NCI-H187 treated with DMSO at 0.1 percent for 48 hours (cell line): ENCODE data around the gene BCAT1.
"Not testable (repeated sequence)": the region's sequence is repeated elsewhere in the genome, so short reads cannot be mapped to it uniquely, and the experiment has no call there.

ENCODE experiments used
- DNase-seq: peaks from one replicate; lab custom pipeline; 2025; lab: John Stamatoyannopoulos, UW

Gene BCAT1

DNA sequence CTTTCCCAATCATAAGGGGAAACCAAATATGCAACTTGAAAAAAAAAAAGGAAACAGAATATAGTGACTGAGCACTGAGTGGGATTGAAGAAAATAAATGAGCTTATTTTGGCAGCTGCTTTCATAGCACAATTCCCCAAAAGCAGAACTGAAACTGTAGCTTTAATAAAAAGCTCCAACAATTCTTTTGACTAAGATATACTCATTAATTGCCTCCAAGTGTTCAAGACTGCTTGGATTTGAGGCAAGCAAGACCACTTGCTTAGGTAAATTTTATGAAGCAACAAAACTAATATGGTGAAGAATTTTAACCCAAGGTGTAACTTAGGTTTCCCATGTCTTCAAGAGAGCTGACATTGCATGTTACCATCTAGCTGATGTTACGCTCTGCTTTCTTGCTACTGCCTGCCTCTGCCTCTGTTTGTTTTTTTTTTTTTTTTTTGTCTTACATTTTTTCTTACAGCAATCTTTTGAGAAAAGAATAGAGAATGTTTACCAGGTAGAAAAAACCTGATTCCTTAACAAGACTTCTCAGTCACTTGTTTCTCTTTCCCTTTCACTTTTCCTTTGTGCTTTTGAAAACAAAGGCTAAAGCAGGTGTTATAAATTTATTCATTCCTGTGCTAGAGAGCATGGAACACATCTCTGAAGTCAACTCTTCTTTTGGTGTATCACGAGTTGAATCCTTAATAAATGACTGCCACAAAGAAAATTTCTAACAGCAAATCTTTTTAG lies 134.4 kb downstream of the BCAT1 start:
- no peak for DNase-seq

DNA sequence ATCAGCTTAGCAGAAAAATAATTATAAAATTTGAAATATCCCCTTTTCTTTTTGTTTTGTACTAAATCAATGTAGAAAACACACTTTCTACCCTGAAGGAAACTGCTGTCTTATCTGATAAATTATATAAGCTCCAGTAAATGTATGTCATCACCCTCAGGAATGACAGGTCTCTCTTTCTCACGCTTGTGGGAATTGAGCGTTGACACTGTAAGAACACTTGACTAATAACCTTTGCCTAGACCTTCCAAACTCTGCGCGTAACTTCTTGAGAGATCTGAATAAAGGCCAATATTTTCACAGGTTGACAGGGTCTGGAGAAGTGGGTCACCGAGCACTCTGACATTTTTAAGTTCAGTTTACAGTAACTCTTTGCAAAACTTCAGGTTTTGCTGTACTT lies 138.5 kb downstream of the BCAT1 start:
- DNase-seq = no peak

DNA sequence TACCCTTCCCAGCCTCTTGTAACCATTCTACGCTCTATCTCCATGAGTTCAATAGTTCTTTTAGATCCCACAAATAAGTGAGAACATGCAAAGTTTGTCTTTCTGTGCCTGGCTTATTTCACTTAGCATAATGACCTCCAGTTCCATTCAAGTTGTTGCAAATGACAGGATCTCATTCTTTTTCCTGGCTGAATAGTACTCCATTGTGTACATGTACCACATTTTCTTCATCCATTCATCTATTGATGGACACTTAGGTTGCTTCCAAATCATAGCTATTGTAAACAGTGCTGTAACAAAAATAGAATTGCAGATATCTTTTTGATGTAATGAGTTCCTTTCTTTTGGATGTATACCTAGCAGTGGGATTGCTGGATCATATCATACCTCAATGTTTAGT lies 139.6 kb downstream of the BCAT1 start:
- not testable (repeated sequence) for DNase-seq

DNA sequence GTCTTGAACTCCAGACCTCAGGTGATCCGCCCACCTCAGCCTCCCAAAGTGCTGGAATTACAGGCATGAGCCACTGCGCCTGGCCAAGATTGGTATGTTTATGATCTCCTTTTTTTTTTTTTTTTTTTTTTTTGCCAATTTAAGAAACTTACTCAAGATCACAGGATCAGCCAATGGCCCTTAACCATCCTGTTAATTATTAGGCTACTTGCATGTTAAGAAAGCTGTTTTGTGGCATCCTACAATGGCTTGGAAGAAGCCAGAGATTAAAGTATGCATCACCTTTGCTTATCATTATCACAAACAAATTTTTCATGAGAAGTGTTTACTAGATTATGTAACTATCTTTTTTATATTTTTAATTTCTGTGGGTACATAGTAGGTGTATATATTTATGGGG lies 140.2 kb downstream of the BCAT1 start:
- no peak for DNase-seq

DNA sequence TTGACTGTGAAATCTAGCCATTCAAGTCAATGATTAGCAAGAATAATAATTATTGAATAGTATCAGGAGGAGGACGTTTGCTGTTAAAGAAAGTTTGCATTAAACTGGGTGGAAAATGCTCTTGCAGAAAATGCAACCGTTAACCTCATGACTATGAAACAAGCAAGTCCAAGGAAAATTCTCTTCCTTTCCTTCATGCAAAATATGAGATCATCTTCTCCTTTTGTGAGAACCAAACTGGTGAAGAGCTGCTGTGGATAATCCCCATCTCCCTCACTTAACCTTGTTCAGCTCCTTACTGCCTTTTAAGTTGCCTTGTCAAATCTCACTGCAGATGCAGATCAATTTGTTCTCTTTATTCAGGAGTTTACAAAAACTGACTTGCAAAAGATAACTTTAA lies 142.5 kb downstream of the BCAT1 start:
- no peak for DNase-seq

DNA sequence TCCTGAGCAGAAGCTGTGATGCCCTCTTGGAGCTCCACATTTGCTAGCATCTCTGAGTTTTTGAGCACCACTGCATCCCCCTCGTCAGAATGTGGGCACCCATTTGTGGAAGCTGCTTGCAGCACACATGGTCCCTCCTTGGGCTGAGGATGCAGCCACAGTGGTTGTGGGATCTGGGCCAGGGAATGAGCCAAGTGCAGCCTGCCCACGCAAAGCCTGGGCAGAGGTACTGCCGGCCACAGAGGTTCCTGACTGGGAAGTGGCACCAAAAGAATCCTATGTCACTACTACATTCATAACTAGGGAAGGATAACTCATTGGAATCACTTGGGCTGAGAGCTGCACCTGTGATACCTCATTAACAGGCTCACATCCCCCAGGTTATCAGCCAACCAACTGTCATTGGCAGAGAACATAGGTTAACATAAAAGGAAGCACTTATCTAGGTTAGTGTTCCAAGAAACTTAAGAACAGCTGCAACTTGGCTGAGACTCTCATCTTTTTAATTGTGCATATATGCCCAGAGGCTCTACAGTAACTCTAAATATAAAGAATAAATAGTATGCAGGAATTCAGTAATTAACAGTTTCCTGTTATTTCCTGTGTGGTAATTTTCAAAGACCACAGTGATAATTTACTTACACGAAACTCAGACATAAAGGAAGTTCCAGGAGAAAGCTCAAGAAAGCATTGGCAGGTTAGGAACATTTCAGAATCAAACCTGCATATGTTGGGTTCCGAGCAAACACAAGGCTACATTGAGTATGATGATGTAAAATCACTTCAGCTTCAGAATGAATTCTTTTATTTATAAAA lies 145.3 kb downstream of the BCAT1 start:
- no peak for DNase-seq

DNA sequence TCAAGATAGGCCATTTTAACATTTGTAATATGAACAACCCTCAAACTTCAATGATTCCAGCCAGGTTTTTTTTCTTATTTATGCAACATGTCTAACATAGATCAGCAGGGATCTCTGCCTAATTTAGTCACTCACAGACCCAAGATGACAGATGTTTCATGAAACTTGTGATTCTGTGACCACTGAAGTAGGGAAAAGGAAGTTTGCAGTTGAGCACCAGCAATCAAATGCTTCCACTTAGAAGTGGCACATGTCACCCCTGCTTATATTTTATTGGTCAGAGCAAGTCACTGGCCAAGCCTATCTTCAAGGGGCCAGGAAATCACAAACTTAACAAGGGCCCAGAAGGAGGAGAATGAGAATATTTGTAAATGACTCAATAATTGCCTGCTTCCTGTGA lies 150.6 kb downstream of the BCAT1 start:
- DNase-seq = no peak

DNA sequence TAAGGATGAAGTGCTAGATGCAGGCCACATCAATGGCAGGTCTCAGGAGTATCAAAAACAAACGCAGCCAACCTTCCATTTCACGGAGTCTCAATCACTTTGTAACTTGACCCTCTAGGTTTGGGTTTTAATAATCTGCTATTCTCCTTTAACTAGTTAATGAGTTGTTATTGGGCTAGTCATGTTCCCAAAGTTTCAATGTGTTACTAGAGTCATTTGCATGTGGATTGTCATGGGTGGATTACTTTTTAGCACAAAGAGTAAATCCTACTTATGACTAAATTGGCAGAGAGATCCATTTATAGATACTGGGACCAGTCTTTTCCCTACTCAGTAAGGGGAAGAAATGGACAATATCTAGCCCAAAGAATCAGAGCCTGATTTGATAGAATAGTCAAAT lies 151.0 kb downstream of the BCAT1 start:
- no peak for DNase-seq

DNA sequence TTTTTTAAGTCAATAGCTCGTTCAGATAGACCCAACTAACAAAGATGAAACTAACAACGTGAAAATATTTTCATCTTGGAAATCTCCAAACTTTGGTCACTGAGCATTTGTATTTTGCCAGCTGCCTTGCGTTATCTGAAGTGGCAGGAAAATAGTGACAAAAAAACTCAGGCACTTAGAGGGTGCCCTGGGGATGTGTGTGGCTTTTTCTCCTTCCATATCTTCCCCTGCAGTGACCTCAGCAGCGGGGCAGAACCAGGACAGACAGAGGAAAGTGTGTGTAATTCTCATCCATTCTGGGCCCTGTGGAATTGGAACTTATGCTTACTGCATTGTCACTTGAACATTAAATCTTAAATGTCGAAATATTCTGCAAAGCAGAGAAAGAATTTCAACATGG lies 152.0 kb downstream of the BCAT1 start:
- no peak for DNase-seq

DNA sequence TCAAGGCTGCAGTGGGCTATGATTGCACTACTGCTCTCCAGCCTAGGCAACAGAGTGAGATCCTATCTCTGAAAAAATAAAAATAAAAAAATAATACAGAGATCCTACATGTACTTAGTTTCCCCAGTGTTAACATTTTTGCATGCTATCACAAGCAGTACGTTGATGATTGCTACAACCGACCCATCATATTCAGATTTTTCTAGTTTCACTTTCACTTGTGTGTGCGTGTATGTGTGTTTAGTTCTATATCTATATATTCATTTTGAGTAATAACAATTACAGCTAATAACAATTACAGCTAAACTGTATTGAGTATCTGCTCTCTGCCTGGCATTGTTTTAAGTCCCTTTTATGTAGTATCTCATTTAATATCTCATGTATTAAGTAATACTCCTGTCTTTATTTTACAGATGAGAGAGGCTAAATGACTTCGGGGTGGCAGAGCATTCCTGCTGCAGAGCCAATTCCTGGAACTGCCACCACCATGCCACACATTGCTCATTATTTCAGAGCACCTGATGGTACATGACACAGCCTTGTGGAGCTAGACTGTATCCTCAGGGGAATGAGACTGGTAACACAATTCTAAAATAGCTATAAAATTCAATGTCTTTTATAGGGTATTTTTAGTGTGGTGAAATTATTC lies 153.1 kb downstream of the BCAT1 start:
- no peak for DNase-seq

DNA sequence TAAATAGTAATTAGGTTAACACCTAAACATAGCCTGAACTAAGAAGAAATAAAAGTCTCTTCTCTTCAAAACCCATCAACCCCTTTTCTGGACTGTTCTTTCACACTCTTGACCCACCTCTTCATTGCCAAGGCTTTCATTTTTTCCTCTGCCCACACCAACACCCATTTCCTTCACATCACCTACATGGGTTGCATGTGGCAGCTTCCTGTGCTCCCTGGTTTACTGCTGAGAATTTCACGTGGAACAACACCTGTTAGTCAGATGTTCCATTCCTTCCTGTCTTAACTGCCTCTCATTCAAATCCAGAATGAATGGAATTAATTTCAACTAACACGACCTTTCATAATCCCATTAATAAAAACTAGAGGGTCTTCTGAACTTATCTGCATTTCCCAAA lies 157.3 kb downstream of the BCAT1 start:
- DNase-seq = no peak

DNA sequence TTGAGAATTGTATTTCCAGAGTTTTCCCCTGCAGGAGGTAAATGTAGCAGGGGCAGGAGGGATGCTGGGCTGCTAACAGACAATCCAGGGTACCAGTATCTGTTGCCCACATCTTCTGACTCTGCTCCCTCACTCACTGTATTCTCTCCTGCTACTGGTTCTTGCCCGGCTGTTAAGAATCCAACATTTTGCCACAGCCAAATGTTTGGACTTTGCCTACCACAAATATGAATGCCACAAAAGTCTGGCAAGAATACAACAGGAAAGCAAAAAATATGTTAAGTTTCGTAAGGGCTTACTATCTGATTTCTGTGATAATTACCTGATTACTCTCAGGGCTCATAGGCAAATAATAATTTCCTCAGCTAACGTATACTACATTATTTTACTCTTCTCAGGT lies 160.0 kb downstream of the BCAT1 start:
- DNase-seq = no peak

DNA sequence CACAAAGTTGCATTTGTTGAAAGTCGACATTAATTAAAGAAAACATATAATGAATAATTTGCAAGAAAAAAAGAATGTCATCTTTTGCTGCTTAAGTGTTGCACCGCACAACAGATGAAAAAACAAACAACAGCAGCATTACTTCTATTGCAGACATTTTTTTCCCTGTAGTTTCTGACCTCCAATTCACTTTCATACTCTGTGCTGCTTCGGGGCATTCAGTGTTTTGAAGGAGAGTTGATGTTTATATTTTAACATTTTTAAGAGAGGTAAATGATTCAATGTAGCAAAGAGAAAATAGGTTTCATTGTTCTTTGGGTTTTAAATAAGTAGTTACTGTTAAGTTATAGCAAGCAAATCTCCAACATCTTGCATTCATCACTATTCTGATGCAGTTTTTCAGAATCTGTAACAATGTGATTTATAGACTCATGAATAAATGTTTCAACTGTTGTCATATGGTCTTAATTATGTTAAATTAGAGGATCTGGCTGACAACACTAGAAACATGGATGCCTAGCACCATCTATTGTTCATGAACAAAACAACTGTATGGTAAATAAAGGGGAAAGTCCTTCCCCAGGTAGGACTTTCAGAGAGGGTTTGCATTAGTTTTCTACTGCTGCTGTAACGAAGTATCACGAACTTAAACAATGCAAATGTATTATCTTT lies 168.1 kb downstream of the BCAT1 start:
- DNase-seq = no peak

DNA sequence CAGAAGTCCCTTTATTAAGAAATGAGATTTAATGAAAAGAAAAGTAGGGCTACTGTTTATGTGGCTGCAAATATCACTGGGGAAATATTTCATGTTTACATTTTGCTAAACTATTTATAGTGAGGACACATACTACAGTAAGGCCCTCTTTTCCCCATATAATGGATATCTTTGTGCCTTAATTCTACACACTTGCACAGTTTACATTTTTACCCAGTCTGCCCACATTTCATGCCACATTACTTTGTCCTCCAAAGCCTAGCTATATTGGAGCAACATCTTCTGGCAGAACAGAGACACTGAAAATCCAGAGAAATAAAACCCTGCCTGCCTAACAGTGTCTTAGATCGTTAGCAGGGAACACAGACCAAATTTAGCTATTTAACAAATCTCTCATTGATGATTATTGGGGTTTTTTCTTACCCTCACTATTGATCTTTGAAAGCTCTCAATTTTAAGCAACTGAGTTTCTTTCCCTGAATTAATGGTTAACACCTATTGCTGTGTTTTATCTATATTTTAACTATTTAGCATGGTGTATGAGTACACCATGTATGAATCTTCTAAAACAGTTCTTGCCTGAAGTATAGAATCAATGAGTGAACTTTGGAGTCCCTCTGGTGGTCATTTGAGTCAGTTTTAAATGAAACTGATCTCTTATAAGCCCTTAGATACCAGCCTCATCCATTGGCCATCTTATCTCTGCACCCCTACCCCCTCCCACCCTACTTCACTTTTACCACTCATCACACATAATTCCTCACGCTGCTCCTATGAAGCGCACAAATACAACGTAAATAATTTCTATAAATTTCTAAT lies 170.2 kb downstream of the BCAT1 start:
- no peak for DNase-seq

DNA sequence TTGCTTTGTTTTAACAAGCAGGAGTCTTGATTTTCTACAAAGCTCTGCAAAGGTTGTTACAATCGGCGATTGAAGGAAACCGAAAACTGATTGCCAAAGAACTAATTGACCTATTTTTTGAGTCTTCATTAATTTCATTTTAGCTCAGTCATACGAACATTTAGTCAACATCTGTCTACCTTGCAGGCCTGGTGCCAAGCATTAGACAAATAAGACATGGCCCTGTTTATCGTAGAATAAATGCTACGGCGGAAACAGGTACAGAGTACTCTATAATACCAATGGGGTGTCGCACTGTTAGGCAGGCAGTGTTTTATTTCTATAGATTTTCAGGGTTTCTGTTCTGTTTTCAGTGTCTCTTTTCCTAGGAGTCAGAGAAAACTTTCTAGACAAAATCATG lies 171.5 kb downstream of the BCAT1 start:
- no peak for DNase-seq

DNA sequence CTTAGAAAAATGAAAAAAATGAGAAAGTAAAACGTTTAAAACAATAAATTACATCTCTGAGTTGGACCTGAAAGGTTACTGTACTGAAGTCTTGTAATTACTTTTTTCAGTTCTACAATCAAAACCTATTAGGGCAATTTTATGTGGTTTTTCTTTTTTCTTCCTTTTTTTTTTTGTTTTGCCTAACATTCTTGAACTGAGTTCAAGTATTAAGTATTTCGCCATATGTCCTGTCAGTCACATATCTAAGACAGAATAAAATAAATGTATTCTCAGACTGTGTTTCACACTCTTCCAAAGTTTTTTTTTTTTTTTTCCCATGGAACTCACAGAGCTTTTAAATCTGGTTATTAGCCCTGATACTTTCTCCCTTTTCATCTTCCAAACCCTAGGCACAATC lies 172.0 kb downstream of the BCAT1 start:
- DNase-seq = no peak

DNA sequence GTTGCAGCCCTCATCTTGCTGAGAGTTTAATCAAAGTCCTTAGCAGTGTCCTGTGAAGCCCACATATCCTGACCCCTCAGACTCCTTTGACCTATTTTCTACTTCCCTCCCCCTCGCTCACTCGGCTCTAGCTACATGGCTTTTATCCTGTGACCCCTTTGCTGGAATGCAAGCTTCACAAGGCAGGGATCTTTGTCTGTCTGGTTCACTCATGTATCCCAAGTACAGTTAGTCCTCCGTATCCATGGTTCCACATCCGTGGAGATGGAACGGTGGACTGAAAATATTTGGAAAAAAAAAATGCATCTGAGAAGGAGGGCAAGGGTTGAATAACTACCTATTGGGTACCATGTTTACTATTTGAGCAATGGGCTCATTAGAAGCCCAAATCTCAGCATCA lies 173.8 kb downstream of the BCAT1 start:
- no peak for DNase-seq

DNA sequence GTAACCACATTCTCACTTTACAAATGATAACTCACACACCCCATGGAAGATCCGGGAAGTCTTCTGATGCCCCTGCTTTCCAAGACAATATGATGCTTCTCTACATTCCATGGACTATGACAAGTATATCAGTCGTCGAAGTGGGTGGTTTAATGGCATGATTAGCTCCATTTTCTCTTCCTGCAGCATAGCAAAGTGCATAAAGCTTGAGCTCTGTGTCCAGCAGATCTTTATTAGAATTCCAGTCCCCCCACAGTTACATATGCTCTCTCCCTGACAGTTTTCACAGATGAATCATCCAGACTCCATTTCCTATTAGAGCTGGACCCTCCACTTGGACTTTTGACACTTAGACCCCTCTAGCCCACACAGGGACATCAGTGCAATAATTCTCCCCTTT lies 174.9 kb downstream of the BCAT1 start:
- no peak for DNase-seq

DNA sequence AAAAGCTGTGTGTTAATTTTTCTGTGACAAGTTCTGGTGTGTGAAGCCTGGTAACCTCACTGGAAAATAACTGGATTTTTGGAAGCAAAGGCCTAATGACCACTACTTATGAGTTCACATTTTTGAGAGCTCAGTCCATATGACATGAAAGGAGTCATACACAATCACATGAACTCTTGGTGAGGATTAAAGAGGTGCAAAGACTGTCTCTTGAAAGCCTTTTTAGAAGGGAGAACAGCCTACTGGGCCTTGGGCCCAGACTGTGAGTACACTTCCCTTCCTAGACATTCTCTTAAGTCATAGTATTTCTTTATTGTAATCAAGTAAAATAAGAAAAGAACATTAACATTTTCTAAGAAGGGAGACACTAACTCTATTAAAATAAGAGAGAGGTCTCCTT lies 176.1 kb downstream of the BCAT1 start:
- DNase-seq = no peak

DNA sequence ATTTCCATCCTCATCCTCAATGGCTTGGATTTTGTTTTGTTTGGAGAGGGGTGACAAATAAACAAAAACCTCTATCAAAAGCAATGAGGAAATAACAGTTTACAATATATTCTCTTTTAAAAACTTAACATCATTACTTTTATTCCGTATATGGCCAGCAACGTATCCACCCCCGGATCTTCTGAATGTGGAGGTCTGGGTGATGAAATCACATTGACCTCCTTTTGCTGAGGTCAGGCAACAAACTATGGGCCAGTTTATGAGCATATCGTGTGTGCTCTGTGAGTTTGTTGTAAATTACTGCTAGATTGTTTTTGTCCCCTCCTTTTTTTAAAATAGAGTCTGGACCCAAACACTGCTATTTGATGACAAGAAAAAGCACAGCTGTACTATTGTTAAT lies 178.1 kb downstream of the BCAT1 start:
- no peak for DNase-seq

DNA sequence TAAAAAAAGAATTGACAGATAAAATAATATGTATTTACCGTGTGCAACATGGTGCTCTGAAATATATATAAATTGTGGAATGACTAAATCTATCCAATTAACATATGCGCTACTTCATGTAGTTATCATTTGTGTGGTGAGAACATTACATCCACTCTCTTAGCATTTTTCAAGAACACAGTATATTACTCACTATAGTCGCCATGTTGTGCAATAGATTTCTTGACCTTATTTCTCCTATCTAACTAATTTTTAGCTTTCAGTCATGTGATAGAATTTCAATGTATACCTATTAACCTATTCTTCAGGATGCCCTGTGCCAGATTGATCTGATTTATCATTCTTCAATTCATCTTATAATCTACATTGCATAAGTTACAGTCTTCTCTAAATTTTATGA lies 178.6 kb downstream of the BCAT1 start:
- DNase-seq = no peak

DNA sequence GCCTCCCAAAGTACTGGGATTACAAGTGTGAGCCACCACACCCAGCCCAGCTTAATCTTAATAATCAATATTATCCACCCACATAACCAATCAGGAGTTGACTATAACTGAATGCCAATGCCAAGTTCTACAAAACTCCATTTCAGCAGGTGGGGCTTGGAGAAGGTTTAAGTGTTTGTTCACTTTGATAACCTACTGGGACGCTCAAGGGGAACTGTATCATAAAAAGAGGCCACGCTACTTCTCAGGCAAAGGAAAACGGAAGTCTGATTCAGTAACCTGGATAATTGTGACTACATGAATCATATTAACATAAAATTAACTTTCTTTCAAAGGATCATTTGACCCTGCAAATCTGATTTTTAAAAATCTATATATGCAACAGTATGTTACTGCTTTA lies 179.2 kb downstream of the BCAT1 start:
- no peak for DNase-seq
